HCT116 (cell line): ENCODE measurements around the gene PGLYRP4. TPM values are rescaled to one million over a fixed set of nuclear protein-coding genes. Genes with fewer than 3 reads are reported as not detected.

Experiments
- ATAC-seq: fragments of 200-7000 bp; cut with Tn5 transposase; 2 replicates; pipeline ENCODE4 v1.9.1; 2020; ENCODE audit warnings: mild to moderate bottlenecking, moderate library complexity
- BruUV-seq: library from RNA; stranded (reverse); fragments of 400-500 nt; replicated peaks from 2 replicates; lab custom pipeline; 2021; lab: Mats Ljungman, UMichigan
- CTCF ChIA-PET: fragments of 300-600 bp; sonication (Branson Sonifier 250); formaldehyde crosslinking; loops from one replicate; lab custom pipeline; 2021; ENCODE audit warnings: antibody characterized with exemption; lab: Charles Lee
- POLR2A ChIA-PET: fragments of 300-600, 350-600 bp; sonication (Branson Sonifier 250); formaldehyde crosslinking; loops from one replicate; lab custom pipeline; 2021; ENCODE audit warnings: antibody characterized with exemption; lab: Charles Lee
- RAD21 ChIA-PET, 2 experiments: fragments of 300-600 bp; sonication (Branson Sonifier 250); formaldehyde crosslinking; loops; one replicate each; lab custom pipeline; 2023; ENCODE audit warnings: low total read pairs in 2 of 2; ENCODE audit not compliant: uncharacterized antibody in 2 of 2, unreplicated experiment in 2 of 2, low non-redundant PET in 1 of 2; lab: Charles Lee
- DNase-seq: peaks from one replicate; pipeline ENCODE4 v3.0.0-alpha.2; 2010; ENCODE audit warnings: low read depth, low spot score
- H2AFZ ChIP-seq: fragments of 200-600 bp; shearing (Covaris generic), sonication (generic); 2 replicates; pipeline ENCODE4 v1.6.1; 2017; ENCODE audit warnings: low read depth, mixed run types, mixed read lengths, antibody characterized with exemption, low read length; ENCODE audit not compliant: poor library complexity, severe bottlenecking
- H3K27ac ChIP-seq: 2 replicates; pipeline ENCODE4 v1.5.1; 2012; ENCODE audit warnings: low read depth, low read length
- H3K27me3 ChIP-seq: fragments of 200-600 bp; sonication (generic); 2 replicates; pipeline ENCODE4 v1.6.1; 2016; ENCODE audit warnings: mixed run types, low read length, mixed read lengths; ENCODE audit not compliant: insufficient read depth
- H3K36me3 ChIP-seq, 2 experiments: fragments of 200-500 bp in 1 of 2; fragments of 200-600 bp in 1 of 2; sonication (Bioruptor generic) in 1 of 2; sonication (generic) in 1 of 2; 2 replicates each; pipeline versions ENCODE4 v1.5.1 to v1.6.1; 2014 to 2016; ENCODE audit warnings: low read length in 2 of 2, inconsistent platforms in 1 of 2, mixed read lengths in 1 of 2, mixed run types in 1 of 2; ENCODE audit not compliant: insufficient read depth in 2 of 2, control insufficient read depth in 1 of 2
- H3K4me1 ChIP-seq, 2 experiments: fragments of 200-600 bp in 1 of 2; sonication (generic) in 1 of 2; 2 replicates each; pipeline versions ENCODE4 v1.5.1 to v1.6.1; 2012 to 2017; ENCODE audit warnings: low read length in 2 of 2, inconsistent platforms in 1 of 2, mild to moderate bottlenecking in 1 of 2, mixed read lengths in 1 of 2, mixed run types in 1 of 2, moderate library complexity in 1 of 2; ENCODE audit not compliant: insufficient read depth in 2 of 2, control insufficient read depth in 1 of 2
- H3K4me2 ChIP-seq: fragments of 200-600 bp; sonication (generic); 2 replicates; pipeline ENCODE4 v1.6.1; 2017; ENCODE audit warnings: mixed run types, low read length, mixed read lengths
- H3K4me3 ChIP-seq, 2 experiments: fragments of 200-600 bp in 1 of 2; sonication (generic) in 1 of 2; replicated peaks in 1 of 2; 2 replicates each; pipeline ENCODE4 v1.5.1; 2011 to 2016; ENCODE audit warnings: low read length in 2 of 2, control low read depth in 1 of 2, low read depth in 1 of 2, mild to moderate bottlenecking in 1 of 2, mixed read lengths in 1 of 2, mixed run types in 1 of 2
- H3K79me2 ChIP-seq: fragments of 200-600 bp; sonication (generic); 2 replicates; pipeline ENCODE4 v1.6.1; 2017; ENCODE audit warnings: mild to moderate bottlenecking, mixed run types, low read length, moderate library complexity, mixed read lengths; ENCODE audit not compliant: insufficient read depth
- H3K9ac ChIP-seq: fragments of 200-600 bp; sonication (generic); 2 replicates; pipeline ENCODE4 v1.6.1; 2016; ENCODE audit warnings: low read length, mixed read lengths
- H3K9me2 ChIP-seq: fragments of 200-600 bp; sonication (generic), shearing (Covaris generic); 2 replicates; pipeline ENCODE4 v1.6.1; 2017; ENCODE audit warnings: mixed run types, mild to moderate bottlenecking, moderate library complexity; ENCODE audit not compliant: insufficient read depth
- H3K9me3 ChIP-seq, 2 experiments: fragments of 200-500 bp in 1 of 2; fragments of 200-600 bp in 1 of 2; sonication (Bioruptor generic) in 1 of 2; sonication (generic) in 1 of 2; 2 replicates each; pipeline ENCODE4 v1.6.1; 2014 to 2017; ENCODE audit warnings: low read length in 2 of 2, mixed read lengths in 2 of 2, inconsistent platforms in 1 of 2, low read depth in 1 of 2, mild to moderate bottlenecking in 1 of 2, mixed run types in 1 of 2, moderate library complexity in 1 of 2; ENCODE audit not compliant: control insufficient read depth in 1 of 2, insufficient read depth in 1 of 2
- H4K20me1 ChIP-seq: fragments of 200-600 bp; sonication (generic), shearing (Covaris generic); 2 replicates; pipeline ENCODE4 v1.6.1; 2017; ENCODE audit warnings: mixed run types, mild to moderate bottlenecking, moderate library complexity; ENCODE audit not compliant: insufficient read depth
- CBX3 ChIP-seq: IDR thresholded peaks from 2 replicates; pipeline ENCODE4 v1.6.1; 2012; ENCODE audit warnings: low read depth
- CEBPB ChIP-seq: IDR thresholded peaks from 2 replicates; pipeline ENCODE4 v1.6.1; 2012; ENCODE audit warnings: low read depth
- EGR1 ChIP-seq: IDR thresholded peaks from 2 replicates; pipeline ENCODE4 v1.6.1; 2012; ENCODE audit warnings: low read depth
- ELF1 ChIP-seq: IDR thresholded peaks from 2 replicates; pipeline ENCODE4 v1.6.1; 2012; ENCODE audit warnings: low read depth, borderline replicate concordance
- EZH2 ChIP-seq: fragments of 200-600 bp; sonication (generic); IDR thresholded peaks from 2 replicates; pipeline ENCODE4 v1.6.1; 2017; ENCODE audit warnings: antibody characterized with exemption, mixed run types
- EZH2phosphoT487 ChIP-seq: fragments of 200-600 bp; IDR thresholded peaks from 2 replicates; pipeline ENCODE4 v1.6.1; 2018; ENCODE audit warnings: antibody characterized with exemption, borderline replicate concordance
- FOSL1 ChIP-seq: IDR thresholded peaks from 2 replicates; pipeline ENCODE4 v1.6.1; 2012; ENCODE audit warnings: low read depth
- JUND ChIP-seq: IDR thresholded peaks from 2 replicates; pipeline ENCODE4 v1.6.1; 2012
- POLR2AphosphoS5 ChIP-seq: IDR thresholded peaks from 2 replicates; pipeline ENCODE4 v1.6.1; 2011; ENCODE audit warnings: mild to moderate bottlenecking, low read depth, low read length, moderate library complexity
- RAD21 ChIP-seq: IDR thresholded peaks from 2 replicates; pipeline ENCODE4 v1.6.1; 2012; ENCODE audit warnings: low read depth, mild to moderate bottlenecking
- SIN3A ChIP-seq: IDR thresholded peaks from 2 replicates; pipeline ENCODE4 v1.6.1; 2012; ENCODE audit warnings: low read depth
- YY1 ChIP-seq: IDR thresholded peaks from 2 replicates; pipeline ENCODE4 v1.6.1; 2011; ENCODE audit warnings: low read length, low read depth, moderate library complexity, mild to moderate bottlenecking; ENCODE audit not compliant: insufficient replicate concordance; ENCODE audit errors: extremely low read depth
- ZNF274 ChIP-seq: fragments of 200-500 bp; sonication (Bioruptor generic); IDR thresholded peaks from 2 replicates; pipeline ENCODE4 v1.6.1; 2014; ENCODE audit warnings: mild to moderate bottlenecking, low read depth, low read length, inconsistent platforms
- intact Hi-C: fragments of 100-400 bp; cut with micrococcal nuclease; formaldehyde crosslinking; loops from 2 replicates; pipeline ENCODE4 v1.10.0; 2022
- total RNA-seq: library from RNA; stranded (reverse); gene quantifications from one replicate; pipeline ENCODE4 v1.2.1, GENCODE V29; 2021; ENCODE audit not compliant: unreplicated experiment
- TF ChIP-seq, protein P1 (sequence below): IDR thresholded peaks from 2 replicates; pipeline ENCODE4 v1.6.1; 2011; ENCODE audit warnings: mild to moderate bottlenecking, low read length, moderate library complexity; ENCODE audit not compliant: insufficient replicate concordance; ENCODE audit errors: extremely low read depth
- TF ChIP-seq, protein P2 (sequence below): IDR thresholded peaks from 2 replicates; pipeline ENCODE4 v1.6.1; 2012
- TF ChIP-seq, protein P3 (sequence below), 3 experiments: fragments of 200-600 bp in 1 of 3; sonication (generic) in 1 of 3; IDR thresholded peaks in 2 of 3; conservative IDR thresholded peaks in 1 of 3; 2 replicates each; pipeline ENCODE4 v1.5.1; 2012 to 2017; ENCODE audit warnings: low read depth in 2 of 3, low read length in 2 of 3, antibody characterized with exemption in 1 of 3, borderline replicate concordance in 1 of 3, control low read depth in 1 of 3, mild to moderate bottlenecking in 1 of 3, mixed read lengths in 1 of 3, mixed run types in 1 of 3, moderate library complexity in 1 of 3; ENCODE audit not compliant: insufficient read depth in 1 of 3
- TF ChIP-seq, protein P4 (sequence below): IDR thresholded peaks from 2 replicates; pipeline ENCODE4 v1.6.1; 2012

The PGLYRP4 gene
- total RNA-seq, 1 experiment from 2014 or later, result not detected

DNA sequence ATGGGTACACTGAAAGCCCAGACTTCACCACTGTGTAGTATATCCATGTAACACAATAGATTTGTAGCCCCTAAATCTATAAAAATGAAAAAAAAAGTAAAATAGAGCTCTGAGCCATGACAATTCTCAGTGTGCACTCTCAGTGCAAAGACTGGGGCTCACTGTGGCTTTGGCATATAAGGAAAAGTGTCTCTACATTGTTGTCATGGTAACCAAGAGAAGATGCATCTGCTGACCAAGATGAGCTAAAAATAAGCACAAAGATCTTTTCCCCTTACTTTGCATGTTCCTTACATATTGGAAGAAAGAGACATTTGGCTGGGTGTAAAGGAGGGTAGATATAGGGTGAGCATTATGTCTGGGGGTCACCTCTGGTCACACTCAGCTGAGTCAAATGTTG is 12.0 kb downstream of the PGLYRP4 start:
- TF ChIP-seq CEBPB (no peak), YY1 (no peak), FOSL1 (no peak), EZH2 (no peak), JUND (no peak), ZNF274 (no peak), CBX3 (no peak), EZH2phosphoT487 (no peak), ELF1 (no peak), RAD21 (no peak), SIN3A (no peak), POLR2AphosphoS5 (no peak), EGR1 (no peak)
- TF ChIP-seq, protein P1, sequence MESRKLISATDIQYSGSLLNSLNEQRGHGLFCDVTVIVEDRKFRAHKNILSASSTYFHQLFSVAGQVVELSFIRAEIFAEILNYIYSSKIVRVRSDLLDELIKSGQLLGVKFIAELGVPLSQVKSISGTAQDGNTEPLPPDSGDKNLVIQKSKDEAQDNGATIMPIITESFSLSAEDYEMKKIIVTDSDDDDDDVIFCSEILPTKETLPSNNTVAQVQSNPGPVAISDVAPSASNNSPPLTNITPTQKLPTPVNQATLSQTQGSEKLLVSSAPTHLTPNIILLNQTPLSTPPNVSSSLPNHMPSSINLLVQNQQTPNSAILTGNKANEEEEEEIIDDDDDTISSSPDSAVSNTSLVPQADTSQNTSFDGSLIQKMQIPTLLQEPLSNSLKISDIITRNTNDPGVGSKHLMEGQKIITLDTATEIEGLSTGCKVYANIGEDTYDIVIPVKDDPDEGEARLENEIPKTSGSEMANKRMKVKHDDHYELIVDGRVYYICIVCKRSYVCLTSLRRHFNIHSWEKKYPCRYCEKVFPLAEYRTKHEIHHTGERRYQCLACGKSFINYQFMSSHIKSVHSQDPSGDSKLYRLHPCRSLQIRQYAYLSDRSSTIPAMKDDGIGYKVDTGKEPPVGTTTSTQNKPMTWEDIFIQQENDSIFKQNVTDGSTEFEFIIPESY, result no peak
- TF ChIP-seq, protein P2, sequence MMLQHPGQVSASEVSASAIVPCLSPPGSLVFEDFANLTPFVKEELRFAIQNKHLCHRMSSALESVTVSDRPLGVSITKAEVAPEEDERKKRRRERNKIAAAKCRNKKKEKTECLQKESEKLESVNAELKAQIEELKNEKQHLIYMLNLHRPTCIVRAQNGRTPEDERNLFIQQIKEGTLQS, result no peak
- TF ChIP-seq, protein P3, sequence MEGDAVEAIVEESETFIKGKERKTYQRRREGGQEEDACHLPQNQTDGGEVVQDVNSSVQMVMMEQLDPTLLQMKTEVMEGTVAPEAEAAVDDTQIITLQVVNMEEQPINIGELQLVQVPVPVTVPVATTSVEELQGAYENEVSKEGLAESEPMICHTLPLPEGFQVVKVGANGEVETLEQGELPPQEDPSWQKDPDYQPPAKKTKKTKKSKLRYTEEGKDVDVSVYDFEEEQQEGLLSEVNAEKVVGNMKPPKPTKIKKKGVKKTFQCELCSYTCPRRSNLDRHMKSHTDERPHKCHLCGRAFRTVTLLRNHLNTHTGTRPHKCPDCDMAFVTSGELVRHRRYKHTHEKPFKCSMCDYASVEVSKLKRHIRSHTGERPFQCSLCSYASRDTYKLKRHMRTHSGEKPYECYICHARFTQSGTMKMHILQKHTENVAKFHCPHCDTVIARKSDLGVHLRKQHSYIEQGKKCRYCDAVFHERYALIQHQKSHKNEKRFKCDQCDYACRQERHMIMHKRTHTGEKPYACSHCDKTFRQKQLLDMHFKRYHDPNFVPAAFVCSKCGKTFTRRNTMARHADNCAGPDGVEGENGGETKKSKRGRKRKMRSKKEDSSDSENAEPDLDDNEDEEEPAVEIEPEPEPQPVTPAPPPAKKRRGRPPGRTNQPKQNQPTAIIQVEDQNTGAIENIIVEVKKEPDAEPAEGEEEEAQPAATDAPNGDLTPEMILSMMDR (IDR thresholded peaks at IDR 0.05 in 2 of 3, conservative IDR thresholded peaks at IDR 0.05 in 1 of 3; ENCODE audit: borderline replicate concordance in 1 of 3, insufficient read depth in 1 of 3, low read depth in 2 of 3, low read length in 2 of 3), result no peak
- TF ChIP-seq, protein P4, sequence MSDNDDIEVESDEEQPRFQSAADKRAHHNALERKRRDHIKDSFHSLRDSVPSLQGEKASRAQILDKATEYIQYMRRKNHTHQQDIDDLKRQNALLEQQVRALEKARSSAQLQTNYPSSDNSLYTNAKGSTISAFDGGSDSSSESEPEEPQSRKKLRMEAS, result no peak
- H3K27ac ChIP-seq, result no peak overlapping the region
- no peaks in the 10 kb centered on the region for H3K9me2 ChIP-seq
- no peaks in the 10 kb centered on the region for H3K36me3 ChIP-seq
- ChIA-PET CTCF (interaction anchor here (1.1 kb wide), 1 partner anchor 16 kb away, joined by 4 read pairs; no protein-coding TSS in a partner anchor), POLR2A (no interaction called here), RAD21 (no interaction called here)
- H4K20me1 ChIP-seq, result no peaks in the 10 kb centered on the region; the same call in 1 of the 2 replicates
- no peak overlapping the region for H3K9ac ChIP-seq
- BruUV-seq, result no TSS peak
- no peak for DNase-seq
- peaks cover 5% of the 10 kb centered on the region for H3K27me3 ChIP-seq
- no peaks in the 10 kb centered on the region for H3K79me2 ChIP-seq
- H3K4me2 ChIP-seq, result no peak overlapping the region
- H2AFZ ChIP-seq, result no peak overlapping the region
- no peak overlapping the region for H3K4me3 ChIP-seq
- H3K4me1 ChIP-seq, result no peaks in the 10 kb centered on the region
- no peak for ATAC-seq
- no peaks in the 10 kb centered on the region for H3K9me3 ChIP-seq
- intact Hi-C loops, result no loop called here
